SKM-1 treated with dmso at 0.1 percent for 144 hours (cell line): Measurements from ENCODE around the gene SERPINA10.
"Not testable (repeated sequence)": the region's sequence is repeated elsewhere in the genome, so short reads cannot be mapped to it uniquely, and the experiment has no call there.

ENCODE experiments used
- DNase-seq: peaks from one replicate; lab custom pipeline; 2025; ENCODE audit not compliant: unreplicated experiment; lab: John Stamatoyannopoulos, UW

The SERPINA10 gene

GRCh38 chr14:94285158-94285557 is 7.9 kb downstream of the SERPINA10 start:
- DNase-seq, result no peak

GRCh38 chr14:94284221-94284620 is 8.8 kb downstream of the SERPINA10 start:
- no peak for DNase-seq

GRCh38 chr14:94282991-94283723 is 9.9 kb downstream of the SERPINA10 start:
- no peak for DNase-seq

DNA sequence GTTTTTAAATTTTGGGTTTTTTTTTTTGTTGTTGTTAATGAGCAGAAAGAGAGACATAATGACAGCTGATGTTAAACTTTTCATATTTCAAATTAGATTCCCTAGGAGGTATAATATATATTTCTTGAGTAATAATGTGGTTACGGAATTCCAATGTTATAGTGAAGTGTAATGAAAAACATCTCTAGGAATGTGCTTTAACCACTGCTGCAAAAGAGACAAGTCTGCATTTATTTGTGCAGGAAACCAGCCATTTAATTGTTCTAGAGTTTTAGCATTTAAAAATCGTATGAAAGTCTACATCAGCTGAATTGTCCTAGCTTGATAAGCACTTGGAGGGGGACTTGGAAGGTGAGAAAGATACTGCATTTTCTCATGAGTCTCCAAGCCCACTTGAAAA is 14.3 kb downstream of the SERPINA10 start:
- no peak for DNase-seq

GRCh38 chr14:94276898-94277561 is 16.0 kb downstream of the SERPINA10 start:
- not testable (repeated sequence) for DNase-seq

- DNase-seq, result no peak
Observed at GRCh38 chr14:94269156-94269555, 23.9 kb downstream of the SERPINA10 start.

GRCh38 chr14:94268582-94268981 is 24.5 kb downstream of the SERPINA10 start:
- not testable (repeated sequence) for DNase-seq

DNA sequence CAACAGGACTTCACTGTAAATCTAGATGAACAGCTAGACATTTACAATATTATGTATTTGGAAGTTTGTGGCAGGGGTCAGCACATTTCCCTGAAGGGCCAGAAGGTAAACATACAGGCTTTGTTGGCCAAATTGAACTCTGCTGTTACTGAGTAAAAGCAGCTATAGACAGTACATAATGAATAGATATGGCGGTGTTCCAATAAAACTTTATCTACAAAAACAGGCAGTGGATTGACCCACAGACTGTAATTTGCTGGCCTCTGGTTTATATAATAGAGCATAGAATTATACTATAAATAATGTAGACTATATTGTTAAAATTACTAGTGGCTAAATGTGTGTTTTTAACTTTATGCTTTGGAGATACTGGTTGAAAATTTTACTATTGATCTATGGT is 25.7 kb downstream of the SERPINA10 start:
- DNase-seq, result no peak

GRCh38 chr14:94264195-94264594 is 28.9 kb downstream of the SERPINA10 start:
- DNase-seq, result not testable (repeated sequence)

DNA sequence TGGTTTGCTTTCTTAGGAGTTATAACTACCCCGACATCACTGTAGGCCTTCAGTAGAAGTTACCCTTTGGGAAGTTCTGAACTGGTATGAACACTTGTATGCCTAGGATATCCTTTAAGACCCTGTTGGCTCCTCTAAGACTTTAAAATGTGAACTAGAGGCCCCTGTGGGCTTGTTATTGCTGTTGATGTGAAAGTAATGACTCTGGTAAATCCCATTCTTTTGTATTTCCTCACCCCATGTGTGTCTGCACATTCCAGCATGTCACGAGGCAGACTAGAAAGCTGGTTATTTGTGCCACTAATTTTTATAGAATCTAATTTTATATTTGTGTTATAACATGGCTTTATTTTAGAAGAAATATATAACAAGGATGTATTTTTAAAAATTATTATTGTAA is 48.9 kb downstream of the SERPINA10 start:
- no peak for DNase-seq

DNA sequence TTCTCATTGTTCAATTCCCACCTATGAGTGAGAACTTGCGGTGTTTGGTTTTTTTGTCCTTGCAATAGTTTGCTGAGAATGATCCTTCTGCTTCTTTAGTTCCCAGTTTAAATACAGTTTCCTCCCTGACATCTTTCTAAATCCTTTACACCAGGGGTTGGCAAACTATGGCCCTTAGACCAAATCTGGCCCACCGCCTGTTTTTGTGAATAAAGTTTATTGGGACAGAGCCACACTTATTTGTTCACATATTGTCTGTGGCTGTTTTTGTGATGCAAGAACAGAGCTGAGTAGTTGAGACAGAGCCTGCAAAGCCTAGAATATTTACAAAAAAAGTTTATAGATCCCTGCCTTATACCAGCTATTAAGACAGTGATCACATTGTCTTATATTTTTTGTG is 53.7 kb downstream of the SERPINA10 start:
- DNase-seq, result no peak

- DNase-seq, result no peak
Observed at GRCh38 chr14:94237983-94238382, 55.1 kb downstream of the SERPINA10 start.

DNA sequence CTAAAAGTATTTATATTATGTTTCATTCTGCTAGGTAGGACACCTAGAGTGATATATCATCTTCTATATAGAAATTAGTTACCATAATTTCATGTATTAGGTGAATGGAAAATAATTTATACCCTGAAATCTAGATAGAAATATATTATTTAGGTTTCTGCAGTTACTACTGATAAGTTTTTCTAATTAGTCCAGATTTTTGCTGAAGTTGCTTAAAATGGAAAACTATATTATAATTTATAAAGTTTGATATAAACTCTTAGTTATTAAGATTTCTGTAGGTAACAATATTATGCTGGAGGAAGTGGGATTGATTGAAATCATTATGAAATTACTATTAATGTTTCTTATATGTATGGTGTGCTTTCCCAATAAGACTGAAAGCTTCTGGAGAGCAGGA is 56.0 kb downstream of the SERPINA10 start:
- no peak for DNase-seq
